Measurements from ENCODE around the gene ANO6. TPM values are rescaled to one million over a fixed set of nuclear protein-coding genes. Genes with fewer than 3 reads are reported as not detected.

ANO6 gene
- total RNA-seq (18.7 and 19.5 TPM in 2 replicates), polyA plus RNA-seq (6.6 and 7.0 TPM in 2 replicates), polyA minus RNA-seq (11.4 and 14.1 TPM in 2 replicates)
- 25.3 TPM for total RNA-seq (2013)

GRCh38 chr12:45215419-45216229, at the start of gene ANO6:
ANO6 (plus strand) TSS chr12:45216095; CDS start chr12:45216322, 227 bp downstream.
- peaks cover 51% of the 10 kb centered on the region for H3K4me1 Mint-ChIP-seq

More at GRCh38 chr12:45215419-45216229, at the start of gene ANO6:
- H3K4me3 Mint-ChIP-seq: peak within 1 kb of the TSS; percentile 96
- POLR2A ChIA-PET: no interaction called here
- H3K27ac Mint-ChIP-seq: peak within 1 kb of the TSS; percentile 89
- H3K36me3 ChIP-seq (replicated peaks in 1 of 2; ENCODE audit: control extremely low read depth in 1 of 2, control insufficient read depth in 1 of 2, extremely low read depth in 1 of 2, insufficient read depth in 2 of 2, low read length in 1 of 2): no peaks in the 10 kb centered on the region
- CTCF ChIA-PET: interaction anchor here (0.7 to 1.7 kb wide), 5 partner anchors 25 to 173 kb away, joined by 3 to 6 read pairs (median 3); no protein-coding TSS in a partner anchor
- peaks cover 14% of the 10 kb centered on the region in 2 donors for H3K4me1 ChIP-seq (ENCODE audit: control insufficient read depth in 2 of 2, insufficient read depth in 2 of 2, low read length in 2 of 2)
- no peaks in the 10 kb centered on the region for H3K9me3 ChIP-seq (ENCODE audit: control extremely low read depth in 1 of 3, control insufficient read depth in 2 of 3, insufficient read depth in 1 of 3, low read length in 2 of 3)
- H4K20me1 ChIP-seq (ENCODE audit: control insufficient read depth, insufficient read depth, low read length, poor library complexity, severe bottlenecking): peaks cover 7% of the 10 kb centered on the region
- H3K27ac ChIP-seq (ENCODE audit: low read length in 2 of 2): peak within 1 kb of the TSS; percentile 37 to 68
- H3K27me3 ChIP-seq (replicated peaks in 1 of 4; ENCODE audit: control extremely low read depth in 1 of 4, control insufficient read depth in 3 of 4, insufficient read depth in 4 of 4, low read length in 3 of 4): no peaks in the 10 kb centered on the region
- H3K4me3 ChIP-seq (ENCODE audit: control extremely low read depth in 1 of 5, extremely low read depth in 1 of 5, insufficient read depth in 1 of 5, low read depth in 2 of 5, low read length in 4 of 5): peak within 1 kb of the TSS; percentile 65 to 96 (median 91)
- peak; percentile 73 for ATAC-seq (ENCODE audit: low read depth)
- no peaks in the 10 kb centered on the region for H3K27me3 Mint-ChIP-seq
- peak within 1 kb of the TSS; percentile 75 for H3K9ac ChIP-seq (ENCODE audit: low read length)
- WGBS (ENCODE audit: insufficient coverage): under 1% methylated on average over 62 of the region's 62 CpGs
- TF ChIP-seq CTCF (IDR thresholded peaks at IDR 0.05) (no peak), EZH2 (IDR thresholded peaks at IDR 0.05; ENCODE audit: borderline replicate concordance, insufficient read depth, low read depth, low read length, poor library complexity, severe bottlenecking) (no peak)
- peaks cover 33% of the 10 kb centered on the region for H3K79me2 ChIP-seq (ENCODE audit: control insufficient read depth, insufficient read depth, low read length)
- H3K4me2 ChIP-seq (replicated peaks; ENCODE audit: low read depth, low read length, poor library complexity, severe bottlenecking): peak within 1 kb of the TSS; percentile 83
- H2AFZ ChIP-seq (ENCODE audit: insufficient read depth, low read depth, low read length, poor library complexity, severe bottlenecking): peak within 1 kb of the TSS; percentile 71
- peak; percentile 85 for DNase-seq
- no peaks in the 10 kb centered on the region for H3K9me3 Mint-ChIP-seq (ENCODE audit: insufficient read depth)
- intact Hi-C loops (cut with micrococcal nuclease): loop anchor here (1.0 to 10.0 kb wide), 5 partner anchors 45 to 1458 kb away; partner anchors contain the start of genes IRAK4, PUS7L and SCAF11

All from B cell (primary cell).